Upper lobe of right lung (tissue), 1 donor: ENCODE data around the gene RNASE8. TPM values are rescaled to one million over a fixed set of nuclear protein-coding genes. Genes with fewer than 3 reads are reported as not detected.

Experiments
- ATAC-seq: fragments of 200-7000 bp; cut with Tn5 transposase; one replicate; pipeline ENCODE4 v1.9.1; 2020; ENCODE audit warnings: mild to moderate bottlenecking, moderate library complexity
- DNase-seq: peaks from one replicate; pipeline ENCODE4 v3.0.0-alpha.2; 2020
- H3K27ac ChIP-seq: fragments of 200-600 bp; one replicate; pipeline ENCODE4 v1.8.0; 2022
- H3K27me3 ChIP-seq: fragments of 200-600 bp; one replicate; pipeline ENCODE4 v1.8.0; 2022; ENCODE audit warnings: mild to moderate bottlenecking
- H3K36me3 ChIP-seq: fragments of 200-600 bp; one replicate; pipeline ENCODE4 v1.8.0; 2022
- H3K4me1 ChIP-seq: fragments of 200-600 bp; one replicate; pipeline ENCODE4 v1.8.0; 2022
- H3K4me3 ChIP-seq: fragments of 200-600 bp; one replicate; pipeline ENCODE4 v1.8.0; 2022; ENCODE audit warnings: mild to moderate bottlenecking
- H3K9me3 ChIP-seq: fragments of 200-600 bp; one replicate; pipeline ENCODE4 v1.8.0; 2022
- CTCF ChIP-seq: fragments of 200-600 bp; IDR thresholded peaks from one replicate; pipeline ENCODE4 v1.8.0; 2022; ENCODE audit warnings: antibody characterized with exemption
- intact Hi-C: fragments of 100-400 bp; cut with DNase I; formaldehyde crosslinking; loops from one replicate; pipeline ENCODE4 v1.11.0; 2022
- total RNA-seq: library from RNA; stranded (reverse); fragmentation: NEBNext Ultra II Directional; extraction: Animal tissue kit (Norgen Biotek cat#: 25700); gene quantifications from one replicate; pipeline ENCODE4 v1.2.1, GENCODE V29; 2021
- donor health status: DM: no; HTN: yes; CAD: no; lungs with severe emphysema.

The RNASE8 gene
- total RNA-seq, 1 donor from 2014 or later = not detected

GRCh38 chr14:21086908-21087293 lies 29.3 kb downstream of the RNASE8 start:
- Histone ChIP-seq H3K9me3 (no peaks in the 10 kb centered on the region), H3K4me3 (no peak overlapping the region), H3K36me3 (peaks cover 78% of the 10 kb centered on the region), H3K27ac (peak overlapping the region; percentile 47), H3K4me1 (peaks cover 14% of the 10 kb centered on the region), H3K27me3 (no peaks in the 10 kb centered on the region)
- ATAC-seq = no peak
- no peak for TF ChIP-seq CTCF
- DNase-seq = no peak
- intact Hi-C loops = no loop called here

DNA sequence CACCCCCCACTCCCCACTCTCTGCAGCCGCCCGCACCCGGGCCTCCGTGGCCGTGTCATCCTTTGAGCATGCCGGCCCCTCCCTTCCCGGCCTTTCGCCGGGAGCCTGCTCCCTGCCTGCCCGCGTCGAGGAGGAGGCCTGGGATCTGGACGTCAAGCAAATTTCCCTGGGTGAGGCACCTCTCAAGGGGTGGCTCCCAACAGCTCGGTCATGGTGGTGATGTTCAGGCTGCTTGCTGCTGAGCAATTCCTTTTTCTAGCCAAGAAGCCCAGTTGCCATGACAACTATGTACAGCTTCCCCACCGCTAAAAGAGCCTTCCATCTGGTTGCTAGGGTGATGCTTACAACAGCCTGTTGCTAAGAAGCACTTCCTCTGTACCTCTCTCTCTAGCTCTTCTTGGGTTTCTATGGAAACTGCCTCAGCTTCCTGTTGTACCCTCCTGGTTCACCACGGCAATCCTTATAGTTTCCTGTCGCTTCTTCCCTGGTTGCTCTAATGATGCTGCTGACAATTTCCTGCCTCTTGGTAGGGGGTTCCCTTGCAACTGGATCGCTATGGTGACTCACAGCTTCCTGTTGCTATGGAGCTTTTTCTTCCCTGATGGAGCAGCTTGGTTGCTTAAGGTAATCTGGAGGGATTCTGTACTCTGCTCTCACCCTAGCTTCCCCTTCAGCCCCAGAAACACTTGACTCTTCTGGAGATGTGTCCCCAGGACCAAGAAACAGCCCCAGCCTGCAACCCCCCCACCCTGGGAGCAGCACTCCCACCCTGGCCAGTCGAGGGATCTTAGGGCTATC lies 29.9 kb downstream of the RNASE8 start:
- intact Hi-C loops = no loop called here
- Histone ChIP-seq H3K9me3 (no peaks in the 10 kb centered on the region), H3K27me3 (no peaks in the 10 kb centered on the region), H3K4me1 (peaks cover 14% of the 10 kb centered on the region), H3K27ac (peak overlapping the region; percentile 47), H3K4me3 (no peak overlapping the region), H3K36me3 (peaks cover 77% of the 10 kb centered on the region)
- no peak for TF ChIP-seq CTCF
- ATAC-seq = peak; percentile 22
- DNase-seq = no peak

DNA sequence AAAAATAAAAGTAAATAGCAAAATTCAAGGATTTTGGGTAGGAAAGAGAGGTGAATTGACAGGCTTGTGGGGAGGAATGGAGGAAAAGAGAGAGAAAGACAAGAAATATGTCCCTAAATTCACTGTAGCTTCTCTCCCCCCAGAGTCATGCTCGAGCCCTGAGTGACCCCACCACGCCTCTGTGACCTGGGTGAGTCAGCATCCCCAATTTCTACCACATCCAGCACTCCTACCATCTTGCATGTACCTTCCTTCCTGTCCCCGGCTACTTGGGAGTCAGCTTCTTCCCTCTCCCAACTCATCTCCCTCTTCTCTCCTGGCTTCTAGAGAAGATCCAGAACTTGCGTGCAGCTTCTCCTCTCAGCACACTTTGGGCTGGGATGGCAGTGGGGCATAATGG lies 31.1 kb downstream of the RNASE8 start:
- Histone ChIP-seq H3K27ac (no peak overlapping the region), H3K9me3 (no peaks in the 10 kb centered on the region), H3K27me3 (no peaks in the 10 kb centered on the region), H3K4me1 (peaks cover 14% of the 10 kb centered on the region), H3K36me3 (peaks cover 73% of the 10 kb centered on the region), H3K4me3 (no peak overlapping the region)
- ATAC-seq (no peak), DNase-seq (no peak)
- intact Hi-C loops = no loop called here
- no peak for TF ChIP-seq CTCF

DNA sequence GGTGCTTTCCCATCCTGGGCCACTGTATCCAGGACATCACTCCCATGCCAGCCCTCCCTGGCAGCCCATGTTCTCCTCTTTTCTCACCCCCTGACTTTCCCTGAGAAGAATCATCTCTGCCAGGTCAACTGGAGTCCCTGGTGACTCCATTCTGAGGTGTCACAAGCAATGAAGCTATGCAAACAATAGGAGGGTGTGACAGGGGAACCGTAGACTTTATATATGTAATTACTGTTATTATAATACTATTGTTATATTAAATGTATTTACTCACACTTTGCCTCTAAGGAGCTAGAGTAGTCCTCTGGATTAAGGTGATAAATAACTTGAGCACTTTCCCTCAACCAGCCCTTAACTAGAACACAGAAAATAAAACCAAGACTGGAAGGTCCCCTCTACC lies 31.6 kb downstream of the RNASE8 start:
- no peak overlapping the region for H3K4me3 ChIP-seq
- peaks cover 14% of the 10 kb centered on the region for H3K4me1 ChIP-seq
- H3K27ac ChIP-seq = no peak overlapping the region
- peaks cover 68% of the 10 kb centered on the region for H3K36me3 ChIP-seq
- no peaks in the 10 kb centered on the region for H3K9me3 ChIP-seq
- H3K27me3 ChIP-seq = no peaks in the 10 kb centered on the region
- ATAC-seq = no peak
- DNase-seq = no peak
- intact Hi-C loops = no loop called here
- no peak for TF ChIP-seq CTCF

DNA sequence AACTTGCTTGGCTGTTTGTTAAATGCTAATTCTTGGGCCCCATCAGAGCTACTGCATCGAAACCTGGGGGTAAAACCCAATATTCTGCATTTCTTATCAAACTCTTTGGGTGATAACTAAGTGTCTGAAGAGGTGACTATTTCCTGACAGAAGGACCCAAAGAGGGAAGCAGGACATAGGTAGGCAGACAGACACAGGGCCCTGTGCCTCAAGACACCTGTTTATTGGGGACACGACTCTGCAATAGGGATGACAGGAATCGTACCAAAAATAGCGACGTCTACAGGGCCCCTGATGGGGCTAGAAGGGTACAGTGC lies 32.2 kb downstream of the RNASE8 start:
- no peak for ATAC-seq
- no peaks in the 10 kb centered on the region for H3K9me3 ChIP-seq
- DNase-seq = no peak
- peaks cover 62% of the 10 kb centered on the region for H3K36me3 ChIP-seq
- no peak for TF ChIP-seq CTCF
- H3K27me3 ChIP-seq = no peaks in the 10 kb centered on the region
- intact Hi-C loops = loop anchor here (5.0 kb wide), 1 partner anchor 73 kb away; no protein-coding TSS in a partner anchor
- peaks cover 8% of the 10 kb centered on the region for H3K4me1 ChIP-seq
- no peak overlapping the region for H3K27ac ChIP-seq
- H3K4me3 ChIP-seq = no peak overlapping the region
